ENCODE results near the gene C4BPB.
A peak's percentile ranks its signal among the peaks of the same experiment; 100 is the strongest.
"Not testable (repeated sequence)": the region's sequence is repeated elsewhere in the genome, so short reads cannot be mapped to it uniquely, and the experiment has no call there.

The C4BPB gene, protein sequence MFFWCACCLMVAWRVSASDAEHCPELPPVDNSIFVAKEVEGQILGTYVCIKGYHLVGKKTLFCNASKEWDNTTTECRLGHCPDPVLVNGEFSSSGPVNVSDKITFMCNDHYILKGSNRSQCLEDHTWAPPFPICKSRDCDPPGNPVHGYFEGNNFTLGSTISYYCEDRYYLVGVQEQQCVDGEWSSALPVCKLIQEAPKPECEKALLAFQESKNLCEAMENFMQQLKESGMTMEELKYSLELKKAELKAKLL

DNA sequence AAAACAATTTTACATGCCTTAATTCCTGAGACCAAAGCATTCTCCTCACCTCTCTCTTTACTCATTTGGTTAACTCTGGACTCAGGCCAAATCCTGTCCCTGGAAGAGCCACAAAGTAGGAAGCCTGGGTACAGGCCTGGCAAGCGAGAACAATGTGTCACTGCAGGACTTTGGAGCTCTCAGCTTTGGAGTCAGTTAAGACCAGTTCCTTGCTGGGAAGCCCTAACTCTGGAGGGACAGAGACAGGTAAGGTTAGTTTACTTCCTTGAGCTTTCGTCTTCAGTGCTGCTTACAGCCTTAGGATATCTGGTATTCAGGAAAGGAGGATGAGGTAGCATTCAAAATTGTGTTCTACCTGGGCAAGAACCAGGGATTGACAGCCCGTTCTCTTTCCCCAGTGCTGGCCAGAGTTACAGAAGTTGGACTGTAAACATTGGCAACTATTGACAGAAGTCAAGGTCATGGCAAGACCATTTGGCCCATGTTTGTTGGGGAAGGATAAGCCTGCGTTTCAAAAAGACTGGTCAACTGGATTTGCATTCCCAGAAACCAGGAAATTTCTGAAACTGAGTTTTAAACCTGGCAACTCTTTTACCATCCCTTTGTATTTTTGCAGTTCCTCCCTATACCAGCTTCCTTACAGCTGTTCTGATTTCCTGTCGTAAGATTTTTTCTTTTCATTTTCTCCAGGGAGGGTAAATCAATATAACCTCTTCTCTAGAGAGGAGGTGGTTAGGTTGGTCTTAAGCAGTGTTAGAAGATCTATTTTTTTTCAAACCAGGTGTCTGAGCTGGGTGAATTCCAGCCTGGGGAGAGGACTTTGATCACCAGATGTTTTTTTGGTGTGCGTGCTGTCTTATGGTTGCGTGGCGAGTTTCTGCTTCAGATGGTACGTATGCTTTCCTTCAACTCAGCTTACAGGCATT lies at the start of gene C4BPB:
Gene C4BPB, plus strand, starts transcription at position 160 of the 926 bp plus-strand sequence. Its CDS starts 672 bp downstream, at position 832.
- no peak within 1 kb of the TSS for H3K27ac Mint-ChIP-seq (ENCODE audit: low read depth)

GRCh38 chr1:207039380-207040180 lies 49.1 kb upstream of the C4BPB start:
- no peak for ATAC-seq (replicated peaks; ENCODE audit: extremely low read depth, poor library complexity, severe bottlenecking)
- DNase-seq (ENCODE audit: low spot score in 2 of 2) = no peak
- peaks cover 9% of the 10 kb centered on the region for H3K36me3 Mint-ChIP-seq (ENCODE audit: insufficient read depth)
- no peak overlapping the region for H3K4me3 Mint-ChIP-seq
- H3K27ac Mint-ChIP-seq (ENCODE audit: low read depth) = no peak overlapping the region
- peaks cover 11% of the 10 kb centered on the region for H3K27me3 Mint-ChIP-seq
- peaks cover 13% of the 10 kb centered on the region for H3K4me1 Mint-ChIP-seq
- no peaks in the 10 kb centered on the region for H3K9me3 Mint-ChIP-seq

More for the DNA sequence above, at the start of gene C4BPB:
- Mint-ChIP-seq H3K4me1 (no peaks in the 10 kb centered on the region), H3K9me3 (no peaks in the 10 kb centered on the region), H3K4me3 (peak within 1 kb of the TSS; percentile 20), H3K36me3 (ENCODE audit: insufficient read depth) (no peaks in the 10 kb centered on the region), H3K27me3 (peaks cover 39% of the 10 kb centered on the region)
- ATAC-seq (replicated peaks; ENCODE audit: extremely low read depth, poor library complexity, severe bottlenecking) (no peak), DNase-seq (ENCODE audit: low spot score in 2 of 2) (no peak)

- Mint-ChIP-seq H3K27ac (ENCODE audit: low read depth) (no peak overlapping the region), H3K36me3 (ENCODE audit: insufficient read depth) (peaks cover 9% of the 10 kb centered on the region), H3K4me3 (no peak overlapping the region), H3K4me1 (peaks cover 17% of the 10 kb centered on the region), H3K9me3 (no peaks in the 10 kb centered on the region), H3K27me3 (peaks cover 5% of the 10 kb centered on the region)
- no peak for DNase-seq (ENCODE audit: low spot score in 2 of 2)
- no peak for ATAC-seq (replicated peaks; ENCODE audit: extremely low read depth, poor library complexity, severe bottlenecking)
Observed at GRCh38 chr1:207040181-207040533, 48.5 kb upstream of the C4BPB start.

GRCh38 chr1:207041397-207041796 lies 47.3 kb upstream of the C4BPB start:
- H3K4me1 Mint-ChIP-seq = peaks cover 25% of the 10 kb centered on the region
- not testable (repeated sequence) for H3K27me3 Mint-ChIP-seq; DNase-seq (ENCODE audit: low spot score in 2 of 2); H3K4me3 Mint-ChIP-seq; ATAC-seq (replicated peaks; ENCODE audit: extremely low read depth, poor library complexity, severe bottlenecking); H3K36me3 Mint-ChIP-seq (ENCODE audit: insufficient read depth); H3K9me3 Mint-ChIP-seq; H3K27ac Mint-ChIP-seq (ENCODE audit: low read depth)

DNA sequence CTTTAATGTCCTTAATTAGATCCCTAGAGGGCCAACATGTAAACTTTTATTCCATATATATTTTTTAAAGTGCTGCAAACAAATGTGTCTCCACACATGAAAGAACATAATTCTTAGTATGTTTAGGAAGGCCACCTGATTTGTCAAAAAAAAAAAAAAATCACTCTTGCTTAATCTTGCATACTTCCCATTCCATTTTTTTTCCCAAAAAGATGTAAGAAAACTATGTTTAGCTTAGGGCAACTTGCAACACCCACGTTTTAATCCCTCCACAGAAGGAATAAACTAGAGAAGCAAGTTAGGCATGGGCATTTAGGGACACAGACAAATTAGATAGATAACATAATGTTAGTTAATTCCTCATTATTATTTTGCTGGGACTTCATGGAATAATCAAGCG lies 43.2 kb upstream of the C4BPB start:
- Mint-ChIP-seq H3K36me3 (ENCODE audit: insufficient read depth) (peaks cover 24% of the 10 kb centered on the region), H3K27me3 (no peaks in the 10 kb centered on the region), H3K27ac (ENCODE audit: low read depth) (no peak overlapping the region), H3K4me3 (no peak overlapping the region), H3K9me3 (no peaks in the 10 kb centered on the region), H3K4me1 (peaks cover 49% of the 10 kb centered on the region)
- DNase-seq (ENCODE audit: low spot score in 2 of 2) (no peak), ATAC-seq (replicated peaks; ENCODE audit: extremely low read depth, poor library complexity, severe bottlenecking) (no peak)

DNA sequence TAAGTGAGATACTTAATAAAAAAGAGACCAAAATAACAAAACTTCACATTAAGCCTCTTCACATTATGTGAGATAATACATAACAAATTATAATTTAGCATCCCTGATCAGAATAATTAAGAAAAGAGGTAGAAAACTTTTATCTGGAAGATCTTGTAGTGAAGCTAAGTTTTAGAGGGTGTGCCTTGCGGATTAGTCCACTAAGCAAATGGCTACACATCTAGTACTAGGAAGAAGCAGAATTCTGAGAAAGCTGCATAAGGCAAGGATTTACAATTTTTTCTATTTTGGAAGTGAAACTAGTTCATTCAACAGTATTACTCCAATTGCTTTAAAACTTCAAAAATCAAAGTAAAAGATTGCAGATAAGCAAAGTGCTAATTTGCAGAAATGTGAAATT lies 41.2 kb upstream of the C4BPB start:
- peaks cover 67% of the 10 kb centered on the region for H3K4me1 Mint-ChIP-seq
- H3K36me3 Mint-ChIP-seq (ENCODE audit: insufficient read depth) = peaks cover 27% of the 10 kb centered on the region

GRCh38 chr1:207048041-207048440 lies 40.6 kb upstream of the C4BPB start:
- peaks cover 72% of the 10 kb centered on the region for H3K4me1 Mint-ChIP-seq
- H3K36me3 Mint-ChIP-seq (ENCODE audit: insufficient read depth) = peaks cover 30% of the 10 kb centered on the region
- H3K27me3 Mint-ChIP-seq = no peaks in the 10 kb centered on the region
- no peak overlapping the region for H3K4me3 Mint-ChIP-seq
- H3K27ac Mint-ChIP-seq (ENCODE audit: low read depth) = no peak overlapping the region
- H3K9me3 Mint-ChIP-seq = no peaks in the 10 kb centered on the region
- ATAC-seq (replicated peaks; ENCODE audit: extremely low read depth, poor library complexity, severe bottlenecking) (no peak), DNase-seq (ENCODE audit: low spot score in 2 of 2) (no peak)

More for the DNA sequence above, 41.2 kb upstream of the C4BPB start:
- H3K9me3 Mint-ChIP-seq = no peaks in the 10 kb centered on the region
- H3K27me3 Mint-ChIP-seq = no peaks in the 10 kb centered on the region
- ATAC-seq (replicated peaks; ENCODE audit: extremely low read depth, poor library complexity, severe bottlenecking) (no peak), DNase-seq (ENCODE audit: low spot score in 2 of 2) (no peak)
- no peak overlapping the region for H3K27ac Mint-ChIP-seq (ENCODE audit: low read depth)
- H3K4me3 Mint-ChIP-seq = no peak overlapping the region

DNA sequence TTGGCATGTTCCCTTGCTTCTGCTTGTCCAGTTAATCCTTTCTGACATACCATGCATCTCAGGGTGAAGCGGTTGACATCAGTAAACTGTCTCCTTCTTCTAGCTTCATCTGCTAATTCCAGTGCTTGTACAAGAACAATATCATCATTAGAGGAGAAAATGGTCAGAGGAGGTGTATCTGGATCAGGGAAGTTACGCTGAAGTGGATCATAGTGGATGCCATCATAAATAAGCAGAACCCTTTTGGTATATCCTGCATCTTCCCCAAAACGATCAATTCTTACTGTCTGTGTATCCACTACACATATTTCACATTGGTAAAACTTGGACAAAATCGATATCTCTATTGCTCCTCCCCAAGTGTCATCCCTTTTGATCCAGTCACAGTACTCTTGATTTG lies 39.6 kb upstream of the C4BPB start:
- Mint-ChIP-seq H3K4me1 (peaks cover 68% of the 10 kb centered on the region), H3K9me3 (no peaks in the 10 kb centered on the region), H3K27ac (ENCODE audit: low read depth) (no peak overlapping the region), H3K4me3 (no peak overlapping the region), H3K36me3 (ENCODE audit: insufficient read depth) (peaks cover 29% of the 10 kb centered on the region), H3K27me3 (no peaks in the 10 kb centered on the region)
- no peak for DNase-seq (ENCODE audit: low spot score in 2 of 2)
- ATAC-seq (replicated peaks; ENCODE audit: extremely low read depth, poor library complexity, severe bottlenecking) = no peak

- peak overlapping the region; percentile 100 for H3K4me3 Mint-ChIP-seq
- H3K9me3 Mint-ChIP-seq = no peaks in the 10 kb centered on the region
- H3K36me3 Mint-ChIP-seq (ENCODE audit: insufficient read depth) = peaks cover 29% of the 10 kb centered on the region
- peaks cover 64% of the 10 kb centered on the region for H3K4me1 Mint-ChIP-seq
- H3K27me3 Mint-ChIP-seq = no peaks in the 10 kb centered on the region
- ATAC-seq (replicated peaks; ENCODE audit: extremely low read depth, poor library complexity, severe bottlenecking) = no peak
- H3K27ac Mint-ChIP-seq (ENCODE audit: low read depth) = peak overlapping the region; percentile 98
- DNase-seq (ENCODE audit: low spot score in 2 of 2) = no peak
Observed at GRCh38 chr1:207049514-207049913, 39.1 kb upstream of the C4BPB start.

- DNase-seq (ENCODE audit: low spot score in 2 of 2) (peak in 1 of 2 donors; percentile 27), ATAC-seq (replicated peaks; ENCODE audit: extremely low read depth, poor library complexity, severe bottlenecking) (peak; percentile 50)
- Mint-ChIP-seq H3K36me3 (ENCODE audit: insufficient read depth) (peaks cover 29% of the 10 kb centered on the region), H3K4me1 (peaks cover 60% of the 10 kb centered on the region), H3K9me3 (no peaks in the 10 kb centered on the region), H3K27ac (ENCODE audit: low read depth) (peak overlapping the region; percentile 98), H3K27me3 (no peaks in the 10 kb centered on the region), H3K4me3 (peak overlapping the region; percentile 100)
Observed at GRCh38 chr1:207049974-207050391, 38.7 kb upstream of the C4BPB start.

GRCh38 chr1:207050480-207051190 lies 38.0 kb upstream of the C4BPB start:
- DNase-seq (ENCODE audit: low spot score in 2 of 2) (peak; percentile 81 to 83), ATAC-seq (replicated peaks; ENCODE audit: extremely low read depth, poor library complexity, severe bottlenecking) (peak; percentile 48)
- Mint-ChIP-seq H3K27ac (ENCODE audit: low read depth) (peak overlapping the region; percentile 98), H3K4me1 (peaks cover 56% of the 10 kb centered on the region), H3K36me3 (ENCODE audit: insufficient read depth) (peaks cover 29% of the 10 kb centered on the region), H3K27me3 (no peaks in the 10 kb centered on the region), H3K4me3 (peak overlapping the region; percentile 100), H3K9me3 (no peaks in the 10 kb centered on the region)
